Naive thymus-derived CD8-positive, alpha-beta T cell (primary cell): ENCODE data around the gene CRTC1. TPM values are rescaled to one million over a fixed set of nuclear protein-coding genes. Genes with fewer than 3 reads are reported as not detected.
"Not testable (repeated sequence)": the region's sequence is repeated elsewhere in the genome, so short reads cannot be mapped to it uniquely, and the experiment has no call there.

Source experiments
- ATAC-seq, 2 donors: fragments of 150-1000 bp; cut with Tn5 transposase in 1 of 2; sonication (Bioruptor Pico), chemical (Tn5 transposase) in 1 of 2; 1 replicate in 1 of 2; 2 replicates in 1 of 2; pipeline ENCODE4 v1.10.0; 2021; ENCODE audit warnings: mild to moderate bottlenecking in 2 of 2, moderate library complexity in 2 of 2
- POLR2A ChIA-PET: fragments of 350-600 bp; sonication (Branson Sonifier 250); formaldehyde crosslinking; loops from one replicate; lab custom pipeline; 2021; ENCODE audit warnings: antibody characterized with exemption; lab: Charles Lee
- DNase-seq, 10 donors: peaks; one replicate each; pipeline versions ENCODE4 v3.0.0 to v3.0.0-alpha.2; 2020 to 2022
- H3K27ac Mint-ChIP-seq, 10 donors: one replicate each; pipeline ENCODE4 v1.8.0; 2020 to 2022; ENCODE audit warnings: mild to moderate bottlenecking in 10 of 10, mixed read lengths in 10 of 10, moderate library complexity in 4 of 10, inconsistent platforms in 1 of 10
- H3K27me3 Mint-ChIP-seq, 5 donors: one replicate each; pipeline ENCODE4 v1.8.0; 2021 to 2022; ENCODE audit warnings: mixed read lengths in 5 of 5
- H3K36me3 Mint-ChIP-seq, 3 donors: one replicate each; pipeline ENCODE4 v1.8.0; 2020 to 2022; ENCODE audit warnings: mixed read lengths in 3 of 3, mild to moderate bottlenecking in 2 of 3, inconsistent platforms in 1 of 3
- H3K4me1 Mint-ChIP-seq, 4 donors: one replicate each; pipeline ENCODE4 v1.8.0; 2021 to 2022; ENCODE audit warnings: mixed read lengths in 4 of 4
- H3K4me3 Mint-ChIP-seq, 10 donors: one replicate each; pipeline ENCODE4 v1.8.0; 2020 to 2022; ENCODE audit warnings: mild to moderate bottlenecking in 10 of 10, mixed read lengths in 10 of 10, moderate library complexity in 6 of 10, inconsistent platforms in 1 of 10
- H3K9me3 Mint-ChIP-seq, 9 donors: one replicate each; pipeline ENCODE4 v1.8.0; 2020 to 2022; ENCODE audit warnings: mixed read lengths in 9 of 9, mild to moderate bottlenecking in 3 of 9, inconsistent platforms in 1 of 9, moderate library complexity in 1 of 9
- polyA plus RNA-seq, 3 donors: library from polyadenylated mRNA; unstranded; fragments of 300-500 nt; fragmentation: Illumina TruSeq; gene quantifications; one replicate each; pipeline ENCODE4 v1.2.3, GENCODE V29; 2021
- total RNA-seq, 8 experiments: library from RNA in 2 of 8; stranded (reverse) in 2 of 8; gene quantifications; one replicate each; pipeline ENCODE4 v1.2.3 and lab custom pipeline; 2021 to 2026

The CRTC1 gene
- total and polyA plus RNA-seq, 5 experiments from 2014 or later, result 1.2 to 25.7 (median 2.0) TPM

DNA sequence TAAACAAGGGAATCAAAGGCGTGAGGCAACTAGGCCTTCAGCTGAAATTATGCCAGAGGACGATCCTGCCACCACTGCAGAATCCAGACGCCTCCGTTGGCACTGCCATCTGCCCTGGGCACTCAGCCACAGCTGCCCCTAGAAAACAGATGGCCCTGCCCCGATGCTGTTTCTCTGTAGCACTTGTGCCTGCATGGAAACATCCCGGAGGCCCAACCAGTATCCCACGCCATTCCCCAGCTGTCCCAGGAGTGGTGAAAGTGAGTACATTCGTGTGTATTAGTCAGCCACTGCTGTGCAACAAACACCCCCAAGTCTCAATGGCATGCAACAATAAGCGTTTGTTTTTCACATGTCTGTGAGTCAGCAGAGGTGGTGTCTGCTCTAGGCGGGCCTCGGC lies 8.9 kb upstream of the CRTC1 start:
- peaks cover 0 to 8% (median 1%) of the 10 kb centered on the region in 4 donors for H3K4me1 Mint-ChIP-seq
- DNase-seq (no peak), ATAC-seq (no peak)
- H3K9me3 Mint-ChIP-seq, result no peaks in the 10 kb centered on the region
- no peaks in the 10 kb centered on the region for H3K27me3 Mint-ChIP-seq
- peaks cover 0 to 10% (median 3%) of the 10 kb centered on the region in 3 donors for H3K36me3 Mint-ChIP-seq
- POLR2A ChIA-PET, result interaction anchor here (0.7 kb wide), 1 partner anchor 12 kb away, joined by 3 read pairs; no protein-coding TSS in a partner anchor
- no peak overlapping the region for H3K27ac Mint-ChIP-seq
- H3K4me3 Mint-ChIP-seq, result no peak overlapping the region

DNA sequence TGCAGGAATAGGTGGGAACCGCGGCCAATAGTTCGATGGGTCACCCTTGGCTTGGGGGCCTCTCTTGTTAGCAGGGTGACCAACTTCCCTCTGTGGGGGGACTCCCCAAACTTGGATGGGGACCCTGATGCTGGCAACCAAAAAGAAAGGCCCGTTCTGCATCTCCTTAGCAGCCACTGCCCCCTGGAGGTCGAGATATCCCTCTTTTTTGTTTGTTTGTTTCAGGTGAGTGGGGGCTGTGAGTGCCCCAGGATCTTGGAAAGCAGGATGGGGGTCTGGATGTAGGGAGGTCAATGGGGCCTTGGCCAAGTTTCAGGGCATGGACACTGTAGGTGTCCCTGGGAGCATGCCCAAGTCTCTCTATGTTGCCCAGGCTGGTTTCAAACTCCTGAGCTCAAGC lies 7.7 kb upstream of the CRTC1 start:
- Mint-ChIP-seq H3K9me3 (no peaks in the 10 kb centered on the region), H3K4me3 (no peak overlapping the region), H3K36me3 (peaks cover 0 to 2% (median 0%) of the 10 kb centered on the region in 3 donors), H3K27me3 (no peaks in the 10 kb centered on the region), H3K4me1 (peaks cover 0 to 4% (median 0%) of the 10 kb centered on the region in 4 donors), H3K27ac (no peak overlapping the region)
- no peak for ATAC-seq
- peak in 5 of 10 donors; percentile 15 to 33 (median 27) for DNase-seq
- POLR2A ChIA-PET, result interaction anchor here (0.5 kb wide), 2 partner anchors 44 to 194 kb away, joined by 4 read pairs; no protein-coding TSS in a partner anchor

DNA sequence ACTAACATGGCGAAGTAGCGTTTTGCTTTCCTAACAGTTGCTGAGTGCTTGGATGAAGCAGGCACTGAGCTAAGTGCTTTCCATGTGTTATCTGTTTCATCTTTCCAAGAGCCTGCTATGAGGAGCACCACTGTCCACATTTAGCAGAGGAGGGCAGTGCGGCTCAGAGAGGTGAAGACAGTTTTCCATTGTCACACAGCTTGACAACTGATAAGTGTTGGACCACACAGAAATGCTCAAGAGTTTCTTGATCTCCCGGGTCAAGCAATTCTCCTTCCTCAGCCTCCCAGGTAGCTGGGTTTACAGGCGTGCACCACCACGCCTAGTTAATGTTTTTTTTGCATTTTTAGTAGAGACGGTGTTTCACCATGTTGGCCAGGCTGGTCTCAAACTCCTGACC lies 6.8 kb upstream of the CRTC1 start:
- peaks cover 0 to 2% (median 0%) of the 10 kb centered on the region in 3 donors for H3K36me3 Mint-ChIP-seq
- H3K9me3 Mint-ChIP-seq, result no peaks in the 10 kb centered on the region
- POLR2A ChIA-PET, result no interaction called here
- H3K27me3 Mint-ChIP-seq, result no peaks in the 10 kb centered on the region
- H3K4me3 Mint-ChIP-seq, result no peak overlapping the region
- H3K27ac Mint-ChIP-seq, result no peak overlapping the region
- peaks cover 0 to 2% (median 0%) of the 10 kb centered on the region in 4 donors for H3K4me1 Mint-ChIP-seq
- no peak for DNase-seq
- ATAC-seq, result no peak

- ATAC-seq (no peak), DNase-seq (no peak)
- peaks cover 0 to 2% (median 0%) of the 10 kb centered on the region in 4 donors for H3K4me1 Mint-ChIP-seq
- peaks cover 0 to 2% (median 0%) of the 10 kb centered on the region in 3 donors for H3K36me3 Mint-ChIP-seq
- H3K4me3 Mint-ChIP-seq, result peak overlapping the region in 1 of 10 donors; percentile 15
- POLR2A ChIA-PET, result no interaction called here
- H3K27me3 Mint-ChIP-seq, result no peaks in the 10 kb centered on the region
- H3K9me3 Mint-ChIP-seq, result no peaks in the 10 kb centered on the region
- peak overlapping the region in 1 of 10 donors; percentile 53 for H3K27ac Mint-ChIP-seq
These were observed 6.3 kb upstream of the CRTC1 start for GRCh38 chr19:18677156-18677555.

DNA sequence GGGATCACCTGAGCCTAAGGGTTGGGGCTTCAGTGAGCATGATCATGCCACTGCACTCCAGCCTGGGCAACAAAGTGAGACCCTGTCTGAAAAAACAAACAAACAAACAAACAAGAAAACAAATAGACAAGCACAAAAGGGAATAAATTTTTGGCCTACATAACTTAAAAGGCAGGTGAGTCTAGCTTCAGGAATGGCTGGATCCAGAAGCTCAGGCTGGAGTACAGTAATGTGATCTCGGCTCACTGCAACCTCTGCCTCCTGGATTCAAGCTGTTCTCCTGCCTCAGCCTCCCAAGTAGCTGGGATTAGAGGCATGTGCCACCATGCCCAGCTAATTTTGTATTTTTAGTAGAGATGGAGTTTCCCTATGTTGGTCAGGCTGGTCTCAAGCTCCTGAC lies 3.3 kb upstream of the CRTC1 start:
- H3K4me1 Mint-ChIP-seq, result peaks cover 6 to 25% (median 16%) of the 10 kb centered on the region in 4 donors
- POLR2A ChIA-PET, result interaction anchor here (0.7 to 0.9 kb wide), 2 partner anchors 13 to 87 kb away, joined by 4 to 6 read pairs; no protein-coding TSS in a partner anchor
- not testable (repeated sequence) for H3K27me3 Mint-ChIP-seq, H3K36me3 Mint-ChIP-seq, H3K27ac Mint-ChIP-seq, H3K4me3 Mint-ChIP-seq, H3K9me3 Mint-ChIP-seq, DNase-seq, ATAC-seq

DNA sequence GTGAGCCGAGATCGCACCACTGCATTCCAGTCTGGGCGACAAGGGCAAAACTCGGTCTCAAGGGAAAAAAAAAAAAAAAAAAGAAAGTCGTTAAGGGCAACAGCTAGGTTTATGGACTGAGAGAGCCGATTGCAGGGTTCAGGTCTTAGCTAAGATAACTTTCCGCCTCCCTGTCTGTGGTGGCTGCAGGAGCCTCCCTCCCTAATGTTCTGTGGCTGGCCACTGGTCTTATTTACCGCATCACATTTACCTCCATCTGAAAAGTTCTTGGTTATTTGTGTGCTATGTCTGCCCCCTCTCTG lies 722 bp upstream of the CRTC1 start:
- Mint-ChIP-seq H3K9me3 (no peaks in the 10 kb centered on the region), H3K36me3 (peaks cover 0 to 5% (median 0%) of the 10 kb centered on the region in 3 donors), H3K4me3 (peak overlapping the region; percentile 80 to 94 (median 86)), H3K27ac (peak overlapping the region in 9 of 10 donors; percentile 77 to 95 (median 86)), H3K4me1 (peaks cover 10 to 47% (median 27%) of the 10 kb centered on the region in 4 donors), H3K27me3 (no peaks in the 10 kb centered on the region)
- POLR2A ChIA-PET, result interaction anchor here (0.6 to 2.0 kb wide), 8 partner anchors 17 to 254 kb away, joined by 3 to 10 read pairs (median 4); partner anchors contain the start of genes COPE, DDX49, REX1BD and UPF1
- no peak for DNase-seq
- ATAC-seq, result no peak

DNA sequence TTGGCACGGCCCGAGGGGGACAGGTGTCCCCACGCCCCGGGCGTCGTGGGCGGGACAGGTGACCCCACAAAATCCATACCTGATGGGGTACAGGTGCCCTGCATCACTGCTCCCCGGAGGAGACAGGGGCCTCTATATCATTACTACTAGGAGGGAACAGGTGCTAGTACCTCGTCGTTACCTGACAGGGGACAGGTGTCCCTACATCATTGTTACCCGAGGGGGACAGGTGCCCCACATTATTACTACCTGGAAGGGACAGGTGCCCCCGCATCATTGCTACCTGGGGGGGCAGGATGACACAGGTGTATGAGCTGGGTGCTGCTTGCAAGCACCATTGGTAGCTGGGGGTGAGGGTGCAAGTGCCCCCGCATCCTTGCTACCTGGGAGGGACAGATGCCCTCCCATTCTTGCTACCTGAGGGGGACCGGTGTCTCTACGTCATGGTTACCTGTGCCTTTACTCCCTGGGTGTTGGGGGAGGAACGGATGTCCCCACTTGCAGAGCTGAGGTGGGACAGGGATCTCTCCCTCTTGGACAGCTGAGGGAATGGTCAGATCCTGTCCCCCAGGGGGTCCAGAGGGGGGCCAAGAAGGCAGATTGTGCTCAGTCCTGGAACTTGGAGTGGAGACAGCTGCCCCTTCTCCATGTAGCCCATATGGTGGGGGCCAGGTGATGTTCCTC lies 620 bp downstream of the CRTC1 start:
- peaks cover 0 to 5% (median 0%) of the 10 kb centered on the region in 3 donors for H3K36me3 Mint-ChIP-seq
- POLR2A ChIA-PET, result interaction anchor here (0.7 to 2.9 kb wide), 4 partner anchors 16 to 165 kb away, joined by 3 to 13 read pairs (median 3); no protein-coding TSS in a partner anchor
- H3K27ac Mint-ChIP-seq, result peak overlapping the region in 9 of 10 donors; percentile 10 to 89 (median 69)
- peaks cover 13 to 56% (median 30%) of the 10 kb centered on the region in 4 donors for H3K4me1 Mint-ChIP-seq
- DNase-seq (peak in 1 of 10 donors; percentile 31), ATAC-seq (peak; percentile 51 to 58)
- H3K9me3 Mint-ChIP-seq, result no peaks in the 10 kb centered on the region
- H3K27me3 Mint-ChIP-seq, result no peaks in the 10 kb centered on the region
- peak overlapping the region; percentile 77 to 92 (median 80) for H3K4me3 Mint-ChIP-seq

- Mint-ChIP-seq H3K4me3 (peak overlapping the region; percentile 77 to 92 (median 80)), H3K36me3 (peaks cover 0 to 5% (median 0%) of the 10 kb centered on the region in 3 donors), H3K4me1 (peaks cover 15 to 59% (median 32%) of the 10 kb centered on the region in 4 donors), H3K27me3 (no peaks in the 10 kb centered on the region), H3K9me3 (no peaks in the 10 kb centered on the region), H3K27ac (peak overlapping the region in 7 of 10 donors; percentile 64 to 88 (median 75))
- POLR2A ChIA-PET, result interaction anchor here (0.6 to 2.9 kb wide), 5 partner anchors 15 to 165 kb away, joined by 3 to 13 read pairs (median 3); no protein-coding TSS in a partner anchor
- DNase-seq (no peak), ATAC-seq (no peak)
These were observed 1.1 kb downstream of the CRTC1 start for GRCh38 chr19:18684642-18684993.

DNA sequence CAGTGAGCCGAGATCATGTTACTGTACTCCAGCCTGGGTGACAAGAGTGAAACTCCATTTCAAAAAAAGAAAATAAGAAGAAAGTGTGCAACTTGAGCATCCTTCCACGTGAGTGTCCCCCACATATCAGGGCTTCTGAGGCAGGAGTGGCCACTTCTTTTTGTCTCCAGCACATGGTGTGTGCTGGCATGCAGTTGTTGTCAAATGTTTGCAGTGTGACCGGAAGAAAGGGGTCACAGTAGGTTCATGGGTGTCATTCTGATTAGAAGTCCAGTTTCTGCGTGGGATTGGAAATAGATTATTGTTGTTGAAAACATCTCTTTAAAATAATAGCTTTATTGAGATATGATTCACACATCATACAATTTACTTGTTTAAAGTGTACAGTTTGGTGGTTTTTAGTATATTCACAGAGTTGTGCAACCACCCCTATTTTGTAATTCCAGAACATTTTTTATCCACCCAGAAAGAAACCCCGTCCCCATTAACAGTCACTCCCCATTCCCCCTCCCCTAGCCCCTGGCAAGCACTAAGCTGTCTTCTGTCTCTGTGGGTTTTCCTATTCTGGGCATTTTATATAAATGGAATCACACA lies 2.2 kb downstream of the CRTC1 start:
- POLR2A ChIA-PET, result interaction anchor here (0.6 to 2.9 kb wide), 3 partner anchors 11 to 146 kb away, joined by 3 to 13 read pairs (median 3); partner anchors contain the start of gene UPF1
- peaks cover 0 to 5% (median 0%) of the 10 kb centered on the region in 3 donors for H3K36me3 Mint-ChIP-seq
- H3K4me1 Mint-ChIP-seq, result peaks cover 17 to 63% (median 35%) of the 10 kb centered on the region in 4 donors
- DNase-seq (no peak), ATAC-seq (no peak)
- peak overlapping the region in 5 of 10 donors; percentile 46 to 77 (median 68) for H3K27ac Mint-ChIP-seq
- no peaks in the 10 kb centered on the region for H3K27me3 Mint-ChIP-seq
- no peaks in the 10 kb centered on the region for H3K9me3 Mint-ChIP-seq
- H3K4me3 Mint-ChIP-seq, result peak overlapping the region in 7 of 10 donors; percentile 13 to 85 (median 79)

GRCh38 chr19:18687740-18688465 lies 4.4 kb downstream of the CRTC1 start:
- Mint-ChIP-seq H3K9me3 (no peaks in the 10 kb centered on the region), H3K4me1 (peaks cover 17 to 62% (median 32%) of the 10 kb centered on the region in 4 donors), H3K4me3 (peak overlapping the region in 1 of 10 donors; percentile 20), H3K27ac (peak overlapping the region in 4 of 10 donors; percentile 14 to 83 (median 70)), H3K36me3 (peaks cover 0 to 5% (median 0%) of the 10 kb centered on the region in 3 donors), H3K27me3 (no peaks in the 10 kb centered on the region)
- DNase-seq (no peak), ATAC-seq (no peak)
- POLR2A ChIA-PET, result no interaction called here

GRCh38 chr19:18696023-18696422 lies 12.5 kb downstream of the CRTC1 start:
- DNase-seq (no peak), ATAC-seq (no peak)
- Mint-ChIP-seq H3K4me3 (peak overlapping the region in 2 of 10 donors; percentile 14 to 43), H3K36me3 (no peaks in the 10 kb centered on the region), H3K27ac (peak overlapping the region in 7 of 10 donors; percentile 48 to 93 (median 71)), H3K4me1 (peaks cover 19 to 56% (median 38%) of the 10 kb centered on the region in 4 donors), H3K27me3 (no peaks in the 10 kb centered on the region), H3K9me3 (no peaks in the 10 kb centered on the region)
- POLR2A ChIA-PET, result no interaction called here

DNA sequence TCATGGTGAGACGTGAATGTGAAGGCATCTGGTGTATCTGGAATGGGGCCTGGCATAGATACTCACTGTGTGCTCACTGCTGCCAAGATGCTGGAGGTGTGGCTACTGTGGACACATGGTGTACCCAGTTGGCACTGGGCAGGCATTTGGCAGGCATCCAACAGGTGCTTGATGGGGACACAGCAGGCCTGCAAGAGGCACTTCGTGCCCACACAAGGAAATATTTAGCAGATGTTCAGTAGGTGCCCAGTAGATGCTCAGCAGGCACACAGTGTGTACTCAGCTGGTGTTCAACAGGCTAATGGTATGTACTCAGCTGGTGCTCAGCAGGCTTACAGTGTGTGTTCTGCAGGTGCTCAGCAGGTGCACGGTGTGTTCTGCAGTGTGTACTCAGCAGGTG lies 14.2 kb downstream of the CRTC1 start:
- H3K4me1 Mint-ChIP-seq, result peaks cover 21 to 62% (median 44%) of the 10 kb centered on the region in 4 donors

More for the DNA sequence above, 14.2 kb downstream of the CRTC1 start:
- POLR2A ChIA-PET, result no interaction called here
- Mint-ChIP-seq H3K27me3 (no peaks in the 10 kb centered on the region), H3K27ac (peak overlapping the region in 8 of 10 donors; percentile 54 to 96 (median 77)), H3K36me3 (no peaks in the 10 kb centered on the region), H3K9me3 (no peaks in the 10 kb centered on the region), H3K4me3 (peak overlapping the region in 1 of 10 donors; percentile 34)
- ATAC-seq (no peak), DNase-seq (no peak)
